Lower lobe of right lung (tissue), 2 donors: ENCODE results near the gene TBL1X. TPM values are rescaled to one million over a fixed set of nuclear protein-coding genes. Genes with fewer than 3 reads are reported as not detected.

Experiments
- ATAC-seq, 2 donors: fragments of 200-7000 bp; cut with Tn5 transposase; one replicate each; pipeline ENCODE4 v1.9.1; 2020 to 2022; ENCODE audit warnings: mild to moderate bottlenecking in 2 of 2, moderate library complexity in 2 of 2
- DNase-seq: peaks from one replicate; pipeline ENCODE4 v3.0.0-alpha.2; 2020
- H3K27ac ChIP-seq: fragments of 200-600 bp; one replicate; pipeline ENCODE4 v1.8.0; 2022
- H3K27me3 ChIP-seq: fragments of 200-600 bp; one replicate; pipeline ENCODE4 v1.8.0; 2022; ENCODE audit warnings: low read depth
- H3K36me3 ChIP-seq: fragments of 200-600 bp; one replicate; pipeline ENCODE4 v1.8.0; 2022; ENCODE audit warnings: mild to moderate bottlenecking
- H3K4me1 ChIP-seq: fragments of 200-600 bp; one replicate; pipeline ENCODE4 v1.8.0; 2022
- H3K4me3 ChIP-seq: fragments of 200-600 bp; one replicate; pipeline ENCODE4 v1.8.0; 2022; ENCODE audit warnings: mild to moderate bottlenecking
- H3K9me3 ChIP-seq: fragments of 200-600 bp; one replicate; pipeline ENCODE4 v1.8.0; 2022
- intact Hi-C: fragments of 100-400 bp; cut with DNase I; formaldehyde crosslinking; loops from one replicate; pipeline ENCODE4 v1.11.0; 2022
- total RNA-seq: library from RNA; stranded (reverse); fragmentation: NEBNext Ultra II Directional; extraction: Animal tissue kit (Norgen Biotek cat#: 25700); gene quantifications from one replicate; pipeline ENCODE4 v1.2.1, GENCODE V29; 2021
- TF ChIP-seq, protein P1 (sequence below): fragments of 200-600 bp; IDR thresholded peaks from one replicate; pipeline ENCODE4 v1.8.0; 2022; ENCODE audit warnings: antibody characterized with exemption, mild to moderate bottlenecking
- donor health status: DM: no; HTN: yes; CAD: no; lungs with severe emphysema.

Gene TBL1X
- total RNA-seq, 1 donor from 2014 or later, result 21.4 TPM

- DNase-seq (no peak), ATAC-seq (no peak)
- Histone ChIP-seq H3K27ac (no peak overlapping the region), H3K36me3 (no peaks in the 10 kb centered on the region), H3K4me1 (no peaks in the 10 kb centered on the region), H3K27me3 (no peaks in the 10 kb centered on the region), H3K9me3 (no peaks in the 10 kb centered on the region), H3K4me3 (no peak overlapping the region)
- intact Hi-C loops, result no loop called here
- TF ChIP-seq, protein P1, sequence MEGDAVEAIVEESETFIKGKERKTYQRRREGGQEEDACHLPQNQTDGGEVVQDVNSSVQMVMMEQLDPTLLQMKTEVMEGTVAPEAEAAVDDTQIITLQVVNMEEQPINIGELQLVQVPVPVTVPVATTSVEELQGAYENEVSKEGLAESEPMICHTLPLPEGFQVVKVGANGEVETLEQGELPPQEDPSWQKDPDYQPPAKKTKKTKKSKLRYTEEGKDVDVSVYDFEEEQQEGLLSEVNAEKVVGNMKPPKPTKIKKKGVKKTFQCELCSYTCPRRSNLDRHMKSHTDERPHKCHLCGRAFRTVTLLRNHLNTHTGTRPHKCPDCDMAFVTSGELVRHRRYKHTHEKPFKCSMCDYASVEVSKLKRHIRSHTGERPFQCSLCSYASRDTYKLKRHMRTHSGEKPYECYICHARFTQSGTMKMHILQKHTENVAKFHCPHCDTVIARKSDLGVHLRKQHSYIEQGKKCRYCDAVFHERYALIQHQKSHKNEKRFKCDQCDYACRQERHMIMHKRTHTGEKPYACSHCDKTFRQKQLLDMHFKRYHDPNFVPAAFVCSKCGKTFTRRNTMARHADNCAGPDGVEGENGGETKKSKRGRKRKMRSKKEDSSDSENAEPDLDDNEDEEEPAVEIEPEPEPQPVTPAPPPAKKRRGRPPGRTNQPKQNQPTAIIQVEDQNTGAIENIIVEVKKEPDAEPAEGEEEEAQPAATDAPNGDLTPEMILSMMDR, result no peak
Measured at GRCh38 chrX:9597361-9598035, 132.6 kb downstream of the TBL1X start.

DNA sequence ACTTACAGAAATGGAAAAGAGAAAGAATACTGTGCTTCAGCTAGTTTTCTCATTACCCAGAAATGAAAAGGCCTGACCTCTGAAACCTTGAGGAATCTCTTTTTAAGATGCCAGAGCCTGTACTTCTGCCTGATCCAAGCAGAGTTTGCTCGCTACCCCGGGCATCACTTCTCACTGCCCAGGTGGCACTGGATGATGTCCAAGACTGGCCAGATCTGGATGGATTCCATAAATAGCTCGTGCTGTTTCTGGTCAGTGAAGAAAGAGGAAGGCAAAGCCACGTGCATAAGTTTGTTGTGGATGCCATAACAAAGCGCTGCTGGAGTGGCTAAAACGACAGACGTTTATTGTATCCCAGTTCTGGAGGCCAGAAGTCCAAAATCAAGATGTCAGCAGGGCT, 133.5 kb downstream of the TBL1X start:
- Histone ChIP-seq H3K9me3 (no peaks in the 10 kb centered on the region), H3K4me1 (no peaks in the 10 kb centered on the region), H3K36me3 (no peaks in the 10 kb centered on the region), H3K27me3 (no peaks in the 10 kb centered on the region), H3K4me3 (no peak overlapping the region), H3K27ac (no peak overlapping the region)
- TF ChIP-seq, protein P1, result no peak
- ATAC-seq (no peak), DNase-seq (no peak)
- intact Hi-C loops, result no loop called here

GRCh38 chrX:9604111-9604907, 139.5 kb downstream of the TBL1X start:
- Histone ChIP-seq H3K27me3 (no peaks in the 10 kb centered on the region), H3K9me3 (no peaks in the 10 kb centered on the region), H3K4me3 (no peak overlapping the region), H3K27ac (no peak overlapping the region), H3K36me3 (no peaks in the 10 kb centered on the region), H3K4me1 (no peaks in the 10 kb centered on the region)
- DNase-seq (no peak), ATAC-seq (no peak)
- TF ChIP-seq, protein P1, result no peak
- intact Hi-C loops, result no loop called here

GRCh38 chrX:9604908-9605306, 140.0 kb downstream of the TBL1X start:
- H3K4me1 ChIP-seq, result no peaks in the 10 kb centered on the region
- no peak overlapping the region for H3K4me3 ChIP-seq
- no peak overlapping the region for H3K27ac ChIP-seq
- TF ChIP-seq, protein P1, result no peak
- intact Hi-C loops, result no loop called here
- ATAC-seq (no peak), DNase-seq (no peak)
- H3K9me3 ChIP-seq, result no peaks in the 10 kb centered on the region
- H3K36me3 ChIP-seq, result no peaks in the 10 kb centered on the region
- no peaks in the 10 kb centered on the region for H3K27me3 ChIP-seq

DNA sequence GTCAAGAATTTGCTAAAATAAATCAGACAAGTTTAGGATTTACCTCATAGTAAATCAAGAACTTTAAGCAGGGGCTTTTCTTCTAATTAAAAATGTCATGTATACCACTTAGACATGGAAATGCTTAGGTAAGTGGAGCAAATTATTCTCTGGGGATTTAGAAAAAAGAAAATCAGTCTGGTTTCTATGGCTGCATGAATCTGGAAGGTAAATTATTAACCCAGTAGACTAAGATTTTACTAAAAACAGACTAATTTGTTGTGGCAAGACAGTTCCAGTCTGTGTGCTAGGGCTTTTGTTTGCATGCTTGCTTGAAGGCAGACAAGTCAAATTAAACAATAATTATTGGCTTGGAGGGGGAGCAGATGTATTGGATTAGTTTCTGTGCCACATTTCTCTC, 140.6 kb downstream of the TBL1X start:
- TF ChIP-seq, protein P1, result no peak
- Histone ChIP-seq H3K9me3 (no peaks in the 10 kb centered on the region), H3K27ac (no peak overlapping the region), H3K27me3 (no peaks in the 10 kb centered on the region), H3K4me3 (no peak overlapping the region), H3K36me3 (no peaks in the 10 kb centered on the region), H3K4me1 (no peaks in the 10 kb centered on the region)
- intact Hi-C loops, result no loop called here
- no peak for ATAC-seq
- no peak for DNase-seq
